A673 (cell line): ENCODE data around the gene RNF222. TPM values are rescaled to one million over a fixed set of nuclear protein-coding genes. Genes with fewer than 3 reads are reported as not detected.

Experiments used
- BruUV-seq: library from RNA; stranded (reverse); fragments of 400-500 nt; replicated peaks from 2 replicates; lab custom pipeline; 2021; lab: Mats Ljungman, UMichigan
- CTCF ChIA-PET: fragments of 300-600 bp; sonication (Branson Sonifier 250); formaldehyde crosslinking; loops from one replicate; lab custom pipeline; 2022; ENCODE audit warnings: antibody characterized with exemption; lab: Charles Lee
- POLR2A ChIA-PET: fragments of 300-600 bp; sonication (Branson Sonifier 250); formaldehyde crosslinking; loops from one replicate; lab custom pipeline; 2022; ENCODE audit warnings: antibody characterized with exemption; ENCODE audit not compliant: low non-redundant PET; lab: Charles Lee
- DNase-seq: peaks from one replicate; pipeline ENCODE4 v3.0.0-alpha.2; 2015; ENCODE audit warnings: low spot score
- H3K27ac ChIP-seq: fragments of 200-600 bp; sonication (generic); 2 replicates; pipeline ENCODE4 v1.5.1; 2016; ENCODE audit warnings: mixed run types, low read depth, mild to moderate bottlenecking, mixed read lengths, antibody characterized with exemption, low read length; ENCODE audit not compliant: poor library complexity, severe bottlenecking
- H3K27me3 ChIP-seq: fragments of 200-600 bp; sonication (generic); replicated peaks from 2 replicates; pipeline ENCODE4 v1.6.1; 2017; ENCODE audit warnings: mixed run types, low read depth, mild to moderate bottlenecking, mixed read lengths, antibody characterized with exemption, low read length; ENCODE audit not compliant: insufficient read depth, poor library complexity
- H3K36me3 ChIP-seq: fragments of 200-600 bp; sonication (generic); 2 replicates; pipeline ENCODE4 v1.6.1; 2016; ENCODE audit warnings: mixed run types, mild to moderate bottlenecking, mixed read lengths, antibody characterized with exemption, low read length; ENCODE audit not compliant: insufficient read depth, poor library complexity, severe bottlenecking
- H3K4me1 ChIP-seq: fragments of 200-600 bp; sonication (generic); 2 replicates; pipeline ENCODE4 v1.6.1; 2017; ENCODE audit warnings: mixed run types, mild to moderate bottlenecking, mixed read lengths, antibody characterized with exemption, low read length; ENCODE audit not compliant: insufficient read depth, poor library complexity, severe bottlenecking
- H3K4me3 ChIP-seq: fragments of 200-600 bp; sonication (generic); 2 replicates; pipeline ENCODE4 v1.5.1; 2016; ENCODE audit warnings: low read depth, mixed run types, mild to moderate bottlenecking, mixed read lengths, low read length; ENCODE audit not compliant: poor library complexity, severe bottlenecking
- H3K9me3 ChIP-seq: fragments of 200-600 bp; sonication (generic); 2 replicates; pipeline ENCODE4 v1.6.1; 2016; ENCODE audit warnings: mixed run types, low read depth, mild to moderate bottlenecking, mixed read lengths, antibody characterized with exemption, low read length; ENCODE audit not compliant: poor library complexity, severe bottlenecking
- EZH2 ChIP-seq: fragments of 200-600 bp; sonication (generic); IDR thresholded peaks from 2 replicates; pipeline ENCODE4 v1.6.1; 2017; ENCODE audit warnings: borderline replicate concordance, low read depth, mild to moderate bottlenecking, mixed read lengths, antibody characterized with exemption, low read length; ENCODE audit not compliant: poor library complexity, severe bottlenecking
- intact Hi-C: fragments of 100-400 bp; cut with micrococcal nuclease; formaldehyde crosslinking; loops from one replicate; pipeline ENCODE4 v1.10.0; 2022; ENCODE audit not compliant: unreplicated experiment
- total RNA-seq: library from RNA; stranded (reverse); gene quantifications from 2 replicates; pipeline ENCODE4 v1.2.3, GENCODE V29; 2021
- TF ChIP-seq, protein P1 (sequence below): fragments of 300-800, 200-600 bp; sonication (generic); conservative IDR thresholded peaks from 2 replicates; pipeline ENCODE4 v1.5.1; 2017; ENCODE audit warnings: low read depth, mild to moderate bottlenecking, antibody characterized with exemption, low read length, moderate library complexity, mixed read lengths

Gene RNF222
- total RNA-seq, 1 experiment from 2014 or later = not detected

DNA sequence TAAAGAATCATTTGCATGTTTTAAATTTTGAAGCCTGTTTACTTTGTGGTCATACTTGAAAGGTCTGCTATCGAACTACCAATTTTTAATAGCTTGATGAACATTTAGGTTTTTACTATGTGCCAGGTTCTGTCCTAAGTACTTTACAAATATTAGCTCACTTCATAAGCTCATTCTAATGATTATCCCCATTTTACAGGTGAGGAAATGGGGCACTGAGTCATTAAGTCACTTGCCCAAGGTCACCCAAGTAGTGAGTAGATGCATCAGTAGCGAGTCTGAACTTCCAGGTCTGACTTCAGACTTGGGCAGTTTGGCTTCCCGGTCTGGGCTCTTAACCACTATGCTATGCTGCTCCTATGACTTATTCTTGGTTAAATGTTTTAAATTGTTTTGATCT is 42.1 kb upstream of the RNF222 start:
- intact Hi-C loops = loop anchor here (5.0 kb wide), 1 partner anchor 57 kb away; the partner anchor contains the start of gene RPL26
- no peak overlapping the region for H3K27ac ChIP-seq
- no peak for DNase-seq
- ChIA-PET POLR2A (no interaction called here), CTCF (no interaction called here)
- H3K4me3 ChIP-seq = no peak overlapping the region
- H3K27me3 ChIP-seq = no peaks in the 10 kb centered on the region
- TF ChIP-seq EZH2 = no peak
- TF ChIP-seq, protein P1, sequence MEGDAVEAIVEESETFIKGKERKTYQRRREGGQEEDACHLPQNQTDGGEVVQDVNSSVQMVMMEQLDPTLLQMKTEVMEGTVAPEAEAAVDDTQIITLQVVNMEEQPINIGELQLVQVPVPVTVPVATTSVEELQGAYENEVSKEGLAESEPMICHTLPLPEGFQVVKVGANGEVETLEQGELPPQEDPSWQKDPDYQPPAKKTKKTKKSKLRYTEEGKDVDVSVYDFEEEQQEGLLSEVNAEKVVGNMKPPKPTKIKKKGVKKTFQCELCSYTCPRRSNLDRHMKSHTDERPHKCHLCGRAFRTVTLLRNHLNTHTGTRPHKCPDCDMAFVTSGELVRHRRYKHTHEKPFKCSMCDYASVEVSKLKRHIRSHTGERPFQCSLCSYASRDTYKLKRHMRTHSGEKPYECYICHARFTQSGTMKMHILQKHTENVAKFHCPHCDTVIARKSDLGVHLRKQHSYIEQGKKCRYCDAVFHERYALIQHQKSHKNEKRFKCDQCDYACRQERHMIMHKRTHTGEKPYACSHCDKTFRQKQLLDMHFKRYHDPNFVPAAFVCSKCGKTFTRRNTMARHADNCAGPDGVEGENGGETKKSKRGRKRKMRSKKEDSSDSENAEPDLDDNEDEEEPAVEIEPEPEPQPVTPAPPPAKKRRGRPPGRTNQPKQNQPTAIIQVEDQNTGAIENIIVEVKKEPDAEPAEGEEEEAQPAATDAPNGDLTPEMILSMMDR = no peak
- H3K36me3 ChIP-seq = peaks cover 14% of the 10 kb centered on the region
- peaks cover 19% of the 10 kb centered on the region for H3K4me1 ChIP-seq
- H3K9me3 ChIP-seq = no peaks in the 10 kb centered on the region
- BruUV-seq = no TSS peak

DNA sequence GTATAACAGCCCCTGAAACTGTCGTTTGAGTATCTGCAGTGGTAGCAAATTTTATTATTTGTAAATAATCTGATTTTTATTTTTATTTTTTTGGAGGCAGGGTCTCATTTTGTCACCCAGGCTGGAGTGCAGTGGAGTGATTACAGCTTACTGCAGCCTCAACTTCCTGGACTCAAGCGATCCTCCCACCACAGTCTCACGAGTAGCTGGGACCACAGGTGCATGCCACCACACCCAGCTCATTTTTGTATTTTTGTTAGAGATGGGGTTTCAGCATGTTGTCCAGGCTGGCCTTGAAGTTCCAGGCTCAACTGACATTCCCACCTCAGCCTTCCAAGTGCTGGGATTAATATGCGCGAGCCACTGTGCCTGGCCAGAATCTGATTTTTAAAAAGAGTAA is 40.8 kb upstream of the RNF222 start:
- H3K4me1 ChIP-seq = peaks cover 19% of the 10 kb centered on the region
- no peaks in the 10 kb centered on the region for H3K27me3 ChIP-seq
- no peak overlapping the region for H3K4me3 ChIP-seq
- H3K27ac ChIP-seq = peak overlapping the region; percentile 12
- DNase-seq = no peak
- TF ChIP-seq, protein P1 = no peak
- TF ChIP-seq EZH2 = no peak
- ChIA-PET POLR2A (no interaction called here), CTCF (interaction anchor here (0.7 kb wide), 1 partner anchor 28 kb away, joined by 4 read pairs; no protein-coding TSS in a partner anchor)
- BruUV-seq = no TSS peak
- H3K36me3 ChIP-seq = peaks cover 7% of the 10 kb centered on the region
- intact Hi-C loops = loop anchor here (5.0 kb wide), 1 partner anchor 56 kb away; the partner anchor contains the start of gene RPL26
- H3K9me3 ChIP-seq = no peaks in the 10 kb centered on the region

DNA sequence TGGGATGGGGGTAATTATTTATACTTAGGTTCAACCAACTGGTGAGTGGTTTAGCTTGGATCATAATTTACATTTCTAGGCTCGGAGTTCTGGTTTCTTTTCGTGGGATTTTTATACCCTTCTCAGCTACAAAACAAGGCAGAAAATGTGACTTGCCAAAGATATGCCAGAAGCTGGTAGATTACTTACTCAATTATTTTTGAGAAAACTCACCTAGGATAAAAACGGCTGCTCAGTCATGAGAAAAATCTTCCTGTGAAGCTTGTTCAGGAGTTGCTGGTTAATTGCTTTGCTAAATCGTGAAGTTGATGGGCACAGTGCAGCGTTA is 39.2 kb upstream of the RNF222 start:
- Histone ChIP-seq H3K27ac (peak overlapping the region; percentile 99), H3K9me3 (no peaks in the 10 kb centered on the region), H3K4me3 (peak overlapping the region; percentile 98), H3K27me3 (no peaks in the 10 kb centered on the region), H3K36me3 (peaks cover 7% of the 10 kb centered on the region), H3K4me1 (peaks cover 15% of the 10 kb centered on the region)
- intact Hi-C loops = loop anchor here (5.0 kb wide), 1 partner anchor 55 kb away; the partner anchor contains the start of gene RPL26
- TF ChIP-seq, protein P1 = no peak
- TF ChIP-seq EZH2 = no peak
- CTCF ChIA-PET = no interaction called here
- TSS peak; percentile 51 for BruUV-seq
- no peak for DNase-seq
- POLR2A ChIA-PET = interaction anchor here (0.6 kb wide), 1 partner anchor 428 kb away, joined by 3 read pairs; no protein-coding TSS in a partner anchor
